Fibroblast of upper back skin (primary cell): Measurements from ENCODE around the gene ROPN1.
"Not testable (repeated sequence)": the region's sequence is repeated elsewhere in the genome, so short reads cannot be mapped to it uniquely, and the experiment has no call there.

Source experiments
- DNase-seq: peaks from one replicate; pipeline ENCODE4 v3.0.0-alpha.2; 2013

ROPN1 gene

DNA sequence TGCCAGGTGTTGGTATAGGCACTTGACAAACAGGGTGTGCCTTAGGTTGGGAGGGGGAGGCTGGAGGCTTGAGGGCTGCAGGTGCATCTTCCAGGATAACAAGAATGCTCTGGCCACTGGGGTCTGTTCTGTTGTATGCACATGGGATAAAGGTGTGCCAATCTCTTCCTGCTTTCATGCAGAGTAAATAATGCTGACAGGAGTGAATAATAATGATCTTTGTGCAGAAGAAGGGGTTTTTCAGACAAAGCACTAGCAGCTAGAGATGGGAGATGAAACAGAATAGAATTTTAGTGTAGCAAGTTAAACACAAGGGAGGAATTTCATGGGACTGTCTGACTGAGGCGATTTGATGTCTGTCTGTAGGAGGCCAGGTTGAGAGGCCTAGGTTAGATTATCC, 1.9 kb upstream of the ROPN1 start:
- no peak for DNase-seq

DNA sequence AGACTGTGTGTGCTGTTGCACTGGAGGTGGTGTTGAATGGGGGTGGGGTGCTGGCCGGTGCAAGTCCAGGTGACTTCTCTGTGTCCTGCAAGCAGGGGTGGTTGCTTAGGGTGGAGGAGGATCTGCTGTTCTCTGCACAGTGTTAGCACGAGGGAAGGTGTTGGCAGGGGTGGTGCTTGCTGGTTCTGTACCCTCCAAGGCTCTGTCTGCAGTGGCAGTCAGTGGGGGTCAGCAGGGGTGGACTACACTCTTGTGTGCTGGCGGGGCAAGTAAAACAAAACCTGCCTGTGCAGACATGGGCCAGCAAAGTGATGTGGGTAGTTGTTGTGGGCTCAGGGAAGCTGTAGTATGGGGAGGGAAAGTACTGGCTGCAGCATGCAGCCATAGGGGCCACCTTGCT, 5.5 kb downstream of the ROPN1 start:
- DNase-seq = no peak

DNA sequence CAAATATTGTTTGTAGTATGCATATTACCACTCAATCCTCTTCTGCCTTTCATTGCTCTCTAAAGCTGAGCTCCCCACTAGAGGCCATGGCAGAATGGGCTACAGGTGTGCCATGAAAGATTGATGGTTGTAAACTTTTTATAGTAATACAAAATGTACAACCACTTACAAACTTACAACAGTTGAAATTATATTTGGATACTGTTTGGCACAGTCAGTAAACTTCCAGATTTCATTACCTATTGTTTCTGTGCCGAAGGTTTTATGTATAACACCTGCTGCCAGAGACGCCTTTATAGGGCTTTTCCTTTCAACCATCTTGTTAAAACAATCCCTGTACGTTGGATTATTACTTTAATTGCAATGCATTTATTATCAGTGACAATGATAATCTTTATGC, 7.0 kb downstream of the ROPN1 start:
- DNase-seq = no peak

DNA sequence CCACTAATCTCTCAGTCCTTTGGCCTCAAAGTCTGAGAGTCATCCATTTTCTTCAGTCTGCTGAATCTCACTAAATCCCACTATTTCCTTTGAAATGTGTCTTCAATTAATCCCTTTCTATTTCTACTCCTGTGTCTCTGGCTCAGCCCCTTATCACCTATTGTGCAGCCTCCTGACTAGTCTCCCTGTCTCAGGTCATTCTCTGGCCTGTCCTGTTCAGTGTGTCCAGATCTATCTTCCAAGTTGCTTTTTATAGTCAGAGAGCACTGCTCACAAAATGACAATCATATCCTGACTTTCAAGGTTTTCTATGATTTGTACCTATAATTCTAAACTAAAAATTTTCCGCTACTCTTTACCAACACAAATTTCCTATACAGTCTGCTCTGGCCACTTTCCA, 7.6 kb downstream of the ROPN1 start:
- no peak for DNase-seq

DNA sequence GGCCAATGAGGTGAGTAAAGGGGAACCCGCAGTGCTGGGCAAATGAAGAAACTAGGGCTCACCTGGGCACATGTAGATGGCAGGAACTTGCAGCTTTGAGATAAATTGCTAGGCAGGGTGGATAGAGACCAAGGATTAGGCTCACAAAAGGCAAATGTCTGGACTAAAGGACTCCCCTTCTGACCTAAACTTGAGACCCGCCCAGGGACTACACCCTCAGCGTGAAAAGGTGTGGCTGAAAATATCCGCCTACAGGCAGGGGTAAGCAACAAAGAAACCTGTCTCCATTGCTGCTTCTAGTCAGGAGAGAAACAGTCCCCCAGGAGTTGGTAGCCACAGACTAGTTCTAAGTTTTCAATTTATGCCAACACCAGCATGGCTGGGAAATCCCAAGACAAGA, 10.6 kb downstream of the ROPN1 start:
- DNase-seq = not testable (repeated sequence)

DNA sequence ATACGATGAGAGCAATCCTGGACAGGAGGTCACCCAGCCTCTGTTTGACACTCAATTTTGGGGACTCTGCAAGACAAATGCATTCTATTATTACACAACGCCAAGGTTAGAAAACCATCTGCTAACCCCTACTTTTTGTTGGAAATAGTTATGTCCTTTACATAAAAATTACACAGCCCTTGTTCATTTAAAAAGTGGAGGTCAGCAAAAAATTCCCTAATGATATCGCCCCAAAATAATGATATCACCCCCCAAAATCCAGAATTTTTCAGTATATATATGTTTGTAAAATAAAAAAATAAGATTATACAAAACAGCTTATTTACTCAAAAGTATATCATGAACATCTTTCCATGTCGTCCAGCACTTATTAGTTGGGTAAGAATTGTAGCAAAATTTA, 11.4 kb downstream of the ROPN1 start:
- DNase-seq = no peak

DNA sequence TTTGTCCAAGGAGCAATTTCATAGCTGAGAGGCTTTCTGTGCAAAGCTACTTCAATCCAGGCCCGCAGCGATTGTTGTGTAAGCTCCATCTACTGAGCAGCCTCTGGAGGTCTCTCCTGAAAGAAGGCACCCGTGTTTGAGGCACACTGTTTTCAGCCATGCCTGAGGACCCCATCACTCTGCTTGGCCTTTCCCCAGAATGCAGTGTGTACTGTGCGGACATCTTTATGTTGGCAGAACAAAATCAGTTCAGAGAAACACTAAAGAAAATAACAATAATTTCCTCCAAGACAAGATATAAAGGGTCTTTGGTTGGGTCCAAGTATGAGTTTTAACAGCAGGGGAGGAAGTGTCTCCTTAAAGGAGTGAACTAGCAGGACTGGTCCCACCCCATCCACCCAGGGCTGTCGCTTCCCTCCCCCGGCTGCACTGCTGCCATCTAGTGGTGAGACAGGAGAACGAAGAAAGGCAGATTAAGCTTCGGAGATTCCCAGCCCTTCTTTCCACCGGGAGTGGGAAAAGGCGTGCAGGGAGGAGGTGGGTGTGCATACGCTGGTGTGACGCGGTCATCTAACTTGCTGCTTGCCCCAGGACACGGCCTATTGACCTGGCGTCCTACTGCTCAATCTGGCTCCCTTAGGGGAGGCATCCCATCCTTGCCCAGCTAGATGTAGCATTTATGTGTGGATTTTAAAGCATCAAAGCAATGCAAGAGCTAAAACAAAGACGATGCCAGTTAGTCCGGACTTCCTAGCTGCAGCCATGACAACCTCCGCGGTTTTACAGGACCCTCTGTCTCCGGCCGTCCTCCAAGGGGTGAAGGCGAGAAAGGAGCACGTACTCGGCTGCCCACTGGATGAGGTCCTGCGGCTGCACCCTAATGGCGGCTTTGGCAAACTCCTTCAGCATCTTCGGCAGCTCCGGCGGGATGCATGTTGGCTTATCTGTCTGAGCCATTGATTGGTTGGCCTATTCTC, 12.1 kb downstream of the ROPN1 start:
- peak; percentile 54 for DNase-seq

DNA sequence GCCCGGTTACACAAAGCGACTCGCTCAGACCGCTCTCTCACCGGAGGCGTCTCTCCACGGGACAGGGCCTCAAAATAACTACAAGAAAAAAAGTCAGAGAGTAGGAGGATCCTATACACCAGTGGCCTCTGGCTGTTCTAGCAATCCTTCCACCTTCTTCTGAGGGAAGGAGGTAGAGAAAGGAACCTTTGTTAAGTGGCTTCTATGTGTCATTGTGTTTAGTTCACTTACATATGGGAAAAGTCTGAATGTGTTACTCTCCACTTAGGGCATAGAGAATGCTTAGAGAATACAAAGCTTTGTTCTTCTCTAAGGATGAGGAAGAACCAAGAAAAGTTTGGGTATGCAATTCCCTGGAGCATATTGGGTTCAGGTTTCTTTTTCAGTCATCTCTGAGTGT, 15.0 kb downstream of the ROPN1 start:
- DNase-seq = not testable (repeated sequence)

DNA sequence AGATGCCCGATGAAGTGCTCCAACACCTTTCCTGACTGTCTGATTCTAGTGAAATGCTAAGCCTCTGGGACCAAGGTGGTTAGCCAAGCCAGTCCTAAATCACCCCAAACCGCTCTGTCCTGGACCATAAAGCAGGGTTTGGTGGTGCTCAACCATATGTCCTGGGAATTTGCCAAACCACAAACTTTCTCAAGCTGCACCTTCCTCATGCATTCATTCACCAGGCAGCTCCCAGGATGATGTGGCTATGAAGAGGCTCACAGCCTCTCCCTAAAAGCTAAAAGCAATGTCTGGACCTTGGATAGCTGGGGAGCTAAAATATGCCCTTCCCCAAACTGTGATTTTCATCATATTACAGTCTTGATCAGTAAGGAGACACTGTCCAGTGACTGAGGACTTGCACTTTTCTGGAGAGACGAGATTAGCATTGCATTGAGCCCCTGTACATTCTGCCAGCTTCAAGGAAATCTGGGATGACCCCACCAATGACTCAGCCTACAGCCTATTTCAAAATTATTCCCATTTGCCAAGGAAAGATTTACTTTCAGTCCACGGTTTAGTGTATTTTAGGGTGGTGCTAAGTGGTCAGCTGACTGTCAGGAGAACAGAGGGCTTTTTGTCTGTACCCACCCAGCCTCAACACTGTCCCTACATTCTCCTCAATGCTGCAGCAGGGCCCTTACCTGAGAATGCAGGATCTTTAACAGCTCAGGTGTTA, 15.6 kb downstream of the ROPN1 start:
- DNase-seq = peak; percentile 85

DNA sequence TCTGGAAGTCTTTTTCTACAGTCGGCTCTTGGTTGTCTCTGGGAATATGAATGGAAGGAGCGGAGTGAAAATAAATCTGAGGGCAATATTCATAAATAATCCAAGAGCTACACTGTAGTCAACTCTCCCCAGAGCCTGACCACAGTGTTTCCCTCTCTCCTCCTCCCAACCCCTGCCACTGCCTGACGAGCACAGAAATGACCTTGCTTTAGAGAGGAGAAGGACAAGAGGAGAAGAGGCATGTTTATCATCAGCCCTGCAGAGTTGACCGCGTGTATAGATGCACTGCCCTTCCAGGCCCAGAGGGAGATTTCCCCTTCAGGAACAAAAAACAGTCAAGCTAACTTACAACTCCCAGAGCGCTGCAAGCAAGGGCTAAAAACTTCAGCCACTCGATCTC, 16.9 kb downstream of the ROPN1 start:
- DNase-seq = not testable (repeated sequence)

DNA sequence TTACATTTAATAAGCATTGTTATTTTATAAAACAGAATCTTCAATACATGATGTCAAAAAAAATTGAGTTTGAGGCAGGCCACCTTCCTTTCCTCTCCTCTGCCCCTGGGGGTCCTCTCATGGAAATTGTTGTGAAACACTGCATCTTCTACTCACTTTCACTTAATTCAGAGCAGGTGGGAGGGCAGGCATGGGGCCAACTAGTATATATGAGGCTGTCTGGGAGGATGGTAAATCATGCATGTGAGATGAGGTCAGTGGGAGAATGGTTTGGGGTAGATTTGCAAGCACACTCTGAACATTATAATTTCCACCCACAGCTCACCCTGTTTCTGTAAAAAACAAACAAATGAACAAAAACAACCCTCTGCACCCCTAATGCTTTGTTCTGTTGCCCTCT, 20.5 kb downstream of the ROPN1 start:
- DNase-seq = peak; percentile 76

DNA sequence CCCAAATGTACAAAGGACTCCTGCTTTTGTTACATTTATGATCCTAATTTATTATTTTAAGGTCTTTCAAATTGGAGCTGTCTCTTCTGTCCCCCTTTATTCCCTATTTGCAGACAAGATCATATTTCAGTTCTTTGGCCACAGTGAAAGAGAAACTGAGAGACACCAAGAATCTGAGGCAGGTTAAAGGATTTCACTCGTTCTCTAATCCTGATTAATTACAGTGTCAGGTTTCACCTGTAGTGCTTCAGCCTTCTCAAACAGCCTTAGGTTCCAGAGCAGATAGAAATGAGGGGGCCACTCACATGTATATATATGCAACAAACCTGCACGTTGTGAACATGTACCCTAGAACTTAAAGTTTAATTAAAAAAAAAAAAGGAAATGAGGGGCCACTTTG, 24.7 kb downstream of the ROPN1 start:
- DNase-seq = not testable (repeated sequence)

DNA sequence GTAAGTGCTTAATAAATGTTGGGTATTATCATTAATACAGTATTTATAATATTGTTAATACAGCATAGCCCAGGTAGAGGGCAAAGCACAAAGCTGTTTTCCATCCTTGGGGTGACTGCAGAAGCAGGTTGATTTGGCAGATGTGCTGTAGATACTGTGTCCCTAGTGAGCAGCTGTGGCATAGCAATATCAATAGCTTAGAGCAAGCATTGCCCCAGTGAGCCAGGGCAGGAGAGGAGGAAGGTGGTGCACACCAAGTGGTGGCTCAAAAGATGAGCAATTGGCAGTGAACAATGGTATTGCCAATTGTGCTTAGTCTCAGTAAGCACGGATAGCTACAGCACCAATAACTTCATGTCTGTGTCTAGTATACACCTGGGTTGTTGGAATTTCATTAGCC, 25.1 kb downstream of the ROPN1 start:
- not testable (repeated sequence) for DNase-seq

DNA sequence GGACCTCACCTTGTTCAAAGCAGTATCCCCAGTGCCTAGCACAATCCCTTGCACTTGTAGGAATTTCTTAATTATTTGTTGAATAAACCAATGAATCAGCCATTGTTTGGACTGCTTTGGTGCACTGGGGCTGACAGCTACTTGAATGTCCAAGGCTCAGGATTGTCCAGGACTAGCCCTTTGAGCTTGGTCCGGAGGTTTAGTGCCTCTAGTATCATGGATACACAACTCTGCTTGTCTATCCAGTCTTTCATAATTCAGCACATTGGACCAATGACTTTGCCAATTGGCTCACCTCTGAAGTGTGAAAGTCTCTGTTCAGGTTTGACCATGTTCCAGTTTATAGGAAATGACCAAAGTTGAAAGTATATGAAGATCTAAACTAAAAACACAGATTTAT, 27.1 kb downstream of the ROPN1 start:
- DNase-seq = not testable (repeated sequence)

DNA sequence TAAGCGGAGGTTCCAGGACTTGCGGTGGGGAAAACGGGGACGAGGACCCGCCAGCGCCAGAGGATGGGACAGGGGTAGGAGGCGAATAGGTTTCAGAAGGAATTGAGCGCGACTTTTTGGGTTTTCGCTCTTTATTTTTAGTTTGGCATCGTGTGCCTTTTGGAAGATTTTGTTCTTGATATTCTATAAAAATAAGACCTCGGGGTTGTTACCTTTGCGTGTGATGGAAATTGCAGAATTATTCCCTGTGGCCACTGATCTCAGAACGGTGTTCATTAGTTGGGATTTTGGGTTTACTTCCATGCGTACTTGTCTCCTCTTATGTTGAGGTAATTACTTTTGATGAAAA, 30.4 kb downstream of the ROPN1 start:
- no peak for DNase-seq

DNA sequence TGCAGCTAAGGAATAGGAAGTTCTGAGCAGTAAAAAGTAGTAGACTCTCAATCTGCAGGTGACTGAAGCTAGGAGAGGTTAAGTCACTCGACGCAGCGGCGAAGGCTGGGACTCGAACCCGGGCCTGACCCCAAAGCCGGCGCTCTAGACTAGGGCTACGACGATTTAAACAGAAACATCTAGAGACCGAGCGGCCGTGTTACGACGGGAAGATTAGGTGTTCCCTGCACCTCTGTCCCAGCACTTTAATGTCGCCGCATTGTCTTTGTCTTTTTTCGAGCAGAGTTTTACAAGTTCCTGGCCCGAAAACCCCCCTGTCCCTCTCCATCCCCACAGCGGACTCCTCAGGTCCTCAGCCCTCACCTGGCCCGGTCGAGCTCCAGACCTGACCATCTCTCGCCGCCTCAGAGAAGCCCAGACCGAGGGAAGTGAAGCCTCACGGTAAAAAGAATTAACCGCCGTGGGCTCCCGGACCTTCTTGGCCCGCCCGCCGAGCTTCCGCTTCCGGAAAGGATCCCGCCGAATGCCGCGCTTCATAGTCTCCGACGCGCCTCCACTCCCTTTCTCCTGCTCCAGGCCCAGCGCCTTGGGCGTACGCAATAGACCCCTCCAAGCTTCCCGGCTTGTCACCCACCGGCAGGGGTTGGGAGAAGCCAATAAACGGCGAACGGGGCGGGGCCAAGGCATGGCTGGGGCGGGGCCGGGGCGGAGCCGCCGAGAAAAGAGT, 31.0 kb downstream of the ROPN1 start, which contains the start of gene CCDC14:
Gene CCDC14, minus strand, starts transcription at position 449 of the 727 bp plus-strand sequence. Its CDS starts 56 bp downstream, at position 393.
- DNase-seq = peak; percentile 97

DNA sequence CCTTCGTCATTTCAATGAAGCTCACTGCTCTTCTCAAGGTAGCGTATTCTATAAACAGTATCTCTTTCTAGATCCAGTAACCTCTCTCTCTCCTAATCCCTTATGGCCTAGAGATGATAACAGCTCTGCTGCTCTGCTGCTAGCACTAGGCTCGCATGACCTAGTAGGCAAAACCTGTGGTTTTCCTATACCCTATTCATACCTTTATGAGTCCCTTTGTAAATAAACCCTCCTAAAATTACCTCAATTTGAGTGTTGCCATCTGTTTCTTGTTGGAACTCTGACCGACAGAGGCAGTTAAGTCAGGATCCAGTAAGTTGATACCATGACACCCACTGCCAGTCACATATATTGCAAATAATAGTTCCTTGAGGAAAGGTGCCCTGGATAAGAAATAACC, 38.2 kb downstream of the ROPN1 start:
- no peak for DNase-seq

DNA sequence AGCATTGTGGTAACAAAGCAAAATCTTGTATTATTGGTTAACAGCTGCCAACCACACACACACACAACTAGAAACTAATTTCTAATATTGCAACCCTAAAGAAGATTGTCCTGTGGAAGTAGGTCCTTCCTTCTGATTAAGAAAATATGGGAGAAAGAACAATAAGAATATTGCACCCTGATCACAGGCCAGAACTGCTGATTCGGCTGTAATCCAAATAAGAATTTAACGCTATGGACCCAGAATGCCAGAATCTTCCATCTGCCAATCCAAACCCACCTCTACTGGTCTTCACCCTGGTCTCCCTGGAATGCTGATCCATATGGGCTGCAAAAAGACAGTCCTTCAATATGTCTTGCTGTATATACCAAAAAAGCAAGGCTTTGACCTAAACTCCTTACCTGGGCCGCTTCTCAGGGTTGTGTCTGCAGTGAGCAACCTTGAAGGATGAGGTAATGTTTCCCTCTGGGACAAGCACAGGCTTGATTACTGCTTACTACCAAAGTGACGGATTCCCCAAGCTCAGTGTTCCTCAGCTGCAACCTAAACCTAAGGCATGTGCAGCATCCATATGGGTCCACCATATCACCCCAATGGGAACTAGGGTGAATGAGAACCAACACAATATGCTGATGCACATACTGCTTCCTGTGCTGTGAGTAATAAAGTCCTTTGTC, 38.9 kb downstream of the ROPN1 start:
- DNase-seq = no peak

DNA sequence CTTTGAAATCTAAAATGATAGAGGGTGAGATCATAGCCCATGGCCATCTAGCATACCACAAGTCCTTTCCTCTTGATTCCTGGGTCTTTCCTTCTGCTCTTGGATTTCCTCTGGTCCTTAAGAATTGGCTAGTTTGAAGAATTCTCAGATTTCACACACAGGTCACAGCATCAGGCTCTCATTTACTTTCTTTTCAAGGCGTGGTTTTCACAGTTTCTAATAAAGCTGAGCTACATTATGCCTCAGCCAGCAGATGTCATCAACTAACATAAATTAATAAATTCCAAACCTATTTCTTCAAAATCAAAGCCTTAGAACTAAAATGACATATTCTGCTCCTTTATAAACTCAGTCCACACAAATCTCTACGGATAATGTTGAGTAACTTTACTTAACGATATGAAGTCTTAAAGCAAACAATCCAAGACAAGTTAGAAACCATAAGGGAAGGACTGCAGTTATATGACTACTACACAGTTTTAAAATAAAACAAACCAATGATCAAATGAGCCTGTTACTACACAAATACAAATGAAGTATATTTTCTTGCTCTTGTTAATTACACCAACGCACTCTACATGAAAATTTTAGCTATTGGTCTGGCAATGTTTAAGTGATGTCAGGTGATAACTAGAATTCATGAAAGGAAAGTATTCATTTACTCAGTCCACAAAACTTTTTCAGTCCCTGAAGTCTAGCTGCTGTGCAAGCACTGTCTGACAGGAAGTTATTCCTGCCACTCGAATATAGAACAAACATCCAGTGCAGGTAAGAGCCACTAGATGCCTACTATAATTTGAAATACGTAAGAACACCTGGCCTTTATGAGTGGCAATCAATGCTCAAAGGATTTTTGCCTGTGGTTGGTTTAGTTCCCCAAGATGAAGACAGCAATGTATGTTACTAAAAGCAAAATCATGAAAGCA, 40.1 kb downstream of the ROPN1 start:
- DNase-seq = no peak

DNA sequence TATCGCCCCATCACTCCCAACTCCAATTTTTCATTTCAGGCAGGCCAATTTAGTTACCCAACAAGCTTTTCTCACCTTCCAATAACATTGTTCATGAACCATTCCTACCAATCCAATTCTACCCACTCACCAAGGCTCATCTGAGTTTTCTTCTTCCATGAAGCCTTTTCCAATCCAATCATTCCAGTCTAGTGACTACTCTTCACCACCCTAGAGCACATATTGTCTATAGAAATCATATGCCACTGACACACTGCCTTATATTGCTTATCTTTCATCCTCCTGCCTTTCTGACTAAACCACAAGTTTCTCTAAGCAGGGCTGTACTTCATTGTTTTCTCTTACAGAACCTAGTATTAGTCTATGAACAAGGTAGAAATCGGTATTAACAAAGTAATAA, 42.3 kb downstream of the ROPN1 start:
- DNase-seq = peak; percentile 76

DNA sequence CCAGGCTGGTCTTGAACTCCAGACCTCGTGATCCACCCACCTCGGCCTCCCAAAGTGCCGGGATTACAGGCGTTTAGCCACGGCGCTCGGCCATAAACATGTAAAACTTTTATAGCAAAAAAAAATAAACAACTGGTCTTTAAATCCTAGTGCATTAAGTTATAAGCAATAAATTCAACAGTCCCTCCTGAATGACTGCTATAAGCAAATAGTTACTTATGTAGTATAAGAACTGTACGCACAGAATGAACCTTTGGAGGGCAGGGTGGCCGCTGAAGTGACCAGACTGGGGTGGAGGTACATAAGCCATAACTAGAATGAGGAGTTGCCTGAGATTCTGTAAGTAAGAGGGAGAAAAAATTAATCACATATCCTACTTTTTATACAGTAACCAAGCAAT, 43.5 kb downstream of the ROPN1 start:
- DNase-seq = no peak

DNA sequence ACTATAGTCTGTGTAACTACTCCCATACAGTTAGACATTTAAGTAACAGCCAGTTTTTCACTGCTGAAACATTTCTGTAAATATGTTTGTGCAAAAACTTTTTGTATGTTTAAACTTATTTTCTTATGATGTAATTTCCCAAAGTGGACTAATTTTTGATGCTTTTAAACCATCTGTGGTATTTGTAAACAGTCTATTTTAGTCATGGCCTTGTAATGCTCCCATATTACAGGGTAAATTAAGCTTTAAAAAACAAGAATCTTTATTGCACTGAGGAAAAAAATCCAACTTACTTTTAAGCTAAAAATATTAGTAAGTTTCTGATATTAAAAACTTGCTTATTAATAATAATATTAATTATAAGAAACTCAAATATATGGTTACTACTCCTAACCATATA, 44.4 kb downstream of the ROPN1 start:
- DNase-seq = no peak
